ENCODE measurements around the gene HMCN2. TPM values are rescaled to one million over a fixed set of nuclear protein-coding genes. Genes with fewer than 3 reads are reported as not detected.
"Not testable (repeated sequence)": the region's sequence is repeated elsewhere in the genome, so short reads cannot be mapped to it uniquely, and the experiment has no call there.

The HMCN2 gene
- total RNA-seq, 1 donor from 2014 or later, result under 0.01 TPM

DNA sequence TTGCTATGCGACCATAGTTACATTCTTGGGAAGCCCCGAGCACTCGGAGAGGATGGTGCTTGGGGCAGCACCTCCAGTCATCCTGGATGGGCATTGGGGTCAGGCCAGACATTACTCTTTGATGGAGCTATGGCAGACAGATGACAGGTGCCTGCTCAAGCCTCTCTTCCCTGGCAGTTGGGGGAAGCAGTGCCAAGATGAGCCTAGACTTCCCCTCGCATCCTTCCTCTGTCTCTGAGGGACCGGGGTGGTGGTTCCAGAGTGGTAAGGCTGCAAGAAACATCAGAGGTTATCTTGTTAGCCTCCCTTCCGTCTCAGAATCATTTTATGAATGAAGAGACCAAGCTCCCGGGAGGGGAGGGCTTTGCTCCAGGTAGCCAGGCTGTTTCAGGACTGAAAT is 2.8 kb upstream of the HMCN2 start:
- DNase-seq (ENCODE audit: low read depth in 2 of 2), result no peak

GRCh38 chr9:130263601-130264413 is 1.8 kb upstream of the HMCN2 start:
- peak in 1 of 2 donors; percentile 35 for DNase-seq (ENCODE audit: low read depth in 2 of 2)

- no peak for DNase-seq (ENCODE audit: low read depth in 2 of 2)
Measured at GRCh38 chr9:130264414-130265350, 878 bp upstream of the HMCN2 start.

DNA sequence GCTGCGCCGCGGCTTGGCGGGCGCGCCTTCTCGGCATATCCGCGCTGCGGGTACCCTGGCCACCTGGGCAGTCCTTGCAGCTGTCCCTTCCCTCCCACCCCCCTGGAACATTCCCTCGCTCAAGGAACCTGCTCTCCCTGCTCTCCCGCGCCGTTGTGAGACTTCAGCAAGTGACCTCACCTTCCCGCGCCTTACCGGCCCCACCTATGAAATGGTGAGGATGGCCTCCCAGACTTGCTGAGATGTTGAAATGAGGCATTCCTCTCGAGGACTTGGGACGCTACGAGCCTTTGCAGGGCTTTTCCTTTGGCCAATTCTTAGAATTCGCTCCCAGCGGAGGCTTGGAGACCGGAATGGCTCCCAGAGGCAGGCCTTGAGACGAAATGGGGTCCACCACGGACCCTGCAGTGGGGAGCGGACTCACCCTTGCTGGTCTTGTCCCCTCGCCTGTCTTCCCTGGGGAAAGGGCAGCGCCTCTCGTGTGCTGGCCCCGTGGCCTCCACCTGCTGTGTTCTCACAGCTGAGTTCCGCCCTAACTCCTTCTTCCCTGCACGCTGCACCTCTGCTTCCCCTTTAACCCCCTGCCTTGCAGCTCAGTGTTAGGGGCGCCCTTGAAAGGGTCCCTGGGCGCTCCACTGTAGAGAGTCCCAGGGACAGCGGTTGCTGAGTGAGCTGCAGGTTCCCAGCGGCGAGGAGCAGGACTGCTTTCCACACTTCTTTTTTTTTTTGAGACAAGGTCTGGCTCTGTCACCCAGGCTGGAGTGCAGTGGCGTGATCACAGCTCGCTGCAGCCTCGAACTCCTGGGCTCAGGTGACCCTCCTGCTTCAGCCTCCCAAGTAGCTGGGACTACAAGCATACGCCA is 907 bp downstream of the HMCN2 start:
- no peak for DNase-seq (ENCODE audit: low read depth in 2 of 2)

GRCh38 chr9:130267930-130268329 is 2.4 kb downstream of the HMCN2 start:
- DNase-seq (ENCODE audit: low read depth in 2 of 2), result no peak

DNA sequence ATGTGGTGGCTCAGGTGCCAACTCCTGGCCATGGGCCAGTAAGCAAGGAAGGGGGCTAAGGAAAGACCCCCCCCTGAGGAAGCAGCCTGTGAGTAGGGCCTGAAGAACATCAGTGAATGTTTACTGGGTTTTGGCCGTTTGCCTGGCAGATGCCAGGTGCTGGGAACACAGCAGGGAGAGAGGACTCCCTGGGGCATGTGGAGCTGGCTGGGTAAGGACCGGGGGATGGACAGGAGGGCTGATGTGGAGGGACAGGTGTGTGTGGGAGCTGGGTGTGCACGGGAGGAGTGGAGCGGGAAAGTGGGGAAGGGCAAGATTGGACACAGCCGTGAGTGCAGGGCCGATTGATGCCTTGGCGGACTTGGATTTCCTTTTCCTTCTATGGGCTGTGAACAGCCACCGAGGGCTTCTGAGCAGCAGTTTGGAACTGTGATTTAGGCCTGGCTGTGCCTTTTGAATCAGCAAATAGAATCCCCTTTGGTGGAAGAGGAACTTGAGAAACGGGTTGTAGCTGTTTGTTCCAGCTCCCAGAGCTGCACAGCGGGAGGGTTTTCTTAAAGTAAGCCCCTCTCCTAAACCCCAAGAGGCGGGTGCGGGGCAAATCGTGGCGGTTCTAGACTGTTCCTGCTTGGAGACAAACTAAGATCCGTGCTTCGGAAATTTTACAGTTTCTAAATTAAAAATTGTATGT is 3.1 kb downstream of the HMCN2 start:
- no peak for DNase-seq (ENCODE audit: low read depth in 2 of 2)

- peak in 1 of 2 donors; percentile 60 for DNase-seq (ENCODE audit: low read depth in 2 of 2)
Measured at GRCh38 chr9:130271473-130271872, 5.9 kb downstream of the HMCN2 start.

DNA sequence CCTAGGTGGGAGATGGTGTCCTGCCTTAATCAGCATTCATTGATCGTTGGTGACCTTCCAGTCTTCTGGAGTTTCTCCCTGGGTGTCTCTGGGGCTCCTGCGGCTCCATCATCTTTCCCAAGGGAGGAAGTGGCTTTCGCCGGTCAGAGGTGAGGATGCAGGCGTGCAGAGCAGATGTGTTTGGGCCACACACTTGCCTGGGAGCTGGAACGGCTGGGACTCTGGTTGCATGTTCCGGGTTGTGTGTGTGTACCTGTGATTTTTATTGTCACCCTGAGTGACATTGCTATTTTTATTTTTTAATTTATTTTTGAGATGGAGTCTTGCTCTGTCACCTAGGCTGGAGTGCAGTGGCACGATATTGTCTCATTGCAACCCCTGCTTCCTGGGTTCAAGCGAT is 9.6 kb downstream of the HMCN2 start:
- DNase-seq (ENCODE audit: low read depth in 2 of 2), result no peak

GRCh38 chr9:130276121-130276520 is 10.6 kb downstream of the HMCN2 start:
- DNase-seq (ENCODE audit: low read depth in 2 of 2), result no peak

DNA sequence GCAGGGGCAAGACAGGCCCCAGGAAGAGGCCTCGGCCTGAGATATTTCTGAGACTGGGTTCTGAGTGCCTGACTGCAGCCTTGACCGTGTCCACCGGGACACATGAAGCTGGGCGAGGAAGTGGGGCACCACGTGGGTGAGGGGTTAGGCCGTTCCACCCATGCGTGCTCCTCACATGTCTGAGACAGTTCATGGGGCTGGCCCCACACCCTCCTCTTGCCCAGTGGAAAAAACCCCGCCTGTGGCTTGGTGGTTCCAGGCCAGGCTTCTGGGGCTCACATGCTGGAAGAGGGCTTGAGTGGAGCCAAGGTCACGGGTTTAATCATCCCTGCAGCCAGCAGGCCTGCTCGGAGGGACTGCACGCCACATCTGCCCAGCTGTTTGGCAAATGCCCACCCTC is 11.4 kb downstream of the HMCN2 start:
- no peak for DNase-seq (ENCODE audit: low read depth in 2 of 2)

DNA sequence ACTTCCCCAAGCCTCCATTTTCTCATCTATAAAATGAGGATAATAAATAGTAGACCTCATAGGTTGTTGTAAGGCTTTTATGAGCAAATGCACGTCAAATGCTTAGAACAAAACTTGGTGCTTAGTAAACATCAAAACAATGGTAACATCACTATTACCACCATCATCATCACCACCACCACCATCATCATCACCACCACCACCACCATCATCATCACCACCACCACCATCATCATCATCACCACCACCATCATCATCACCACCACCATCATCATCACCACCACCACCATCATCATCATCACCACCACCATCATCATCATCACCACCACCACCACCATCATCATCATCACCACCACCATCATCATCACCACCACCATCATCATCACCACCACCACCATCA is 12.0 kb downstream of the HMCN2 start:
- not testable (repeated sequence) for DNase-seq (ENCODE audit: low read depth in 2 of 2)

DNA sequence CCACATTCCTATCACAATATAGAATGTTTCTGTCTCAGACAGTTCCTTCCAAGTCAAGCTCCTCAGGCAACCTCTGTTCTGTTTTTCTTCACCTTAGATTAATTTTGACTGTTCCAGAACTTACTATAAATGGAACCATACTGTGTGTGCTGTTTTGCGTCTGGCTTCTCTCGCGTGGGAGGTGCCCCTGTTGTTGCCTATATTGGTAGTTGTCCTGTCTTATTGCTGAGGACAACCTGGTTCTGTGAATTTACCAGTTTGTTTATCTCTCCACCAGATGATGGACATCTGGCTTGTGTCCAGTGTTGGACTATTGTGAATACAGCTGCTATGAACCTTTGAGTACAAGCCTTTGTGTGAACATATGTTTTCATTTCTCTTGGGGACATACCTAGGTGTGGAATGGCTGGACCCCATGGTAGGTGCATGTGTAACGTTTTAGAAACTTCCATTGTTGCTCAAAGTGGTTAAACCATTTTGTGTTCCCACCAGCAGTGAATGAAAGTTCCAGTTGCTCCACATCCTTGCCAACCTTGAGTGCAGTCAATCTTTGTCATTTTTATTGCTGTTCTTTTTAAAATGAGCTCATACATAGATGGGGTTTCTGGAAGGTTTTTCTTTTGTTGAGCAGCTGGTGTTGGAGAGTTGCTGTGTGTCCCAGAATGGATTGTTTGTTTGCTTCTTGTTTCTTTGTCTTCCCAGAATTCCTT is 18.1 kb downstream of the HMCN2 start:
- DNase-seq (ENCODE audit: low read depth in 2 of 2), result peak in 1 of 2 donors; percentile 17

- no peak for DNase-seq (ENCODE audit: low read depth in 2 of 2)
Measured at GRCh38 chr9:130284249-130284625, 18.7 kb downstream of the HMCN2 start.

DNA sequence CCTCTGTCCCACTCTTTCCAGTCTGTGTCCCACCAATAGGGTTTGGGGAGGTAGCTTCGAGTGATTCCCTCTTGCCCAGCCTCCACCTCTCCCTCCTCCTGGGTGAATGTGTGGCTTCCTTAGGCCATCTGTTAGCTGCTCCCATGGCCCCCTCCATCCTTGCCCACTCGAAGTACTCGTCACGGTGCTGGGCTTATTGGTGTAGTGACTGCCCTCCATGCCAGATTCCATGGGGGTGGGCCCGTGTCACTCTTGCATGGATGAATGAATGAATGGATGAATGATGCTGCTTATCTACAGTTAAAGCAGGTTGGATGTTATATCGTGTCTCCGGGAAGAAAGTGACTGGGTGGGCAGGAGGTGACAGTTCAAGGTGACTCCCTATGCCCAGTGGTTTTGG is 19.1 kb downstream of the HMCN2 start:
- DNase-seq (ENCODE audit: low read depth in 2 of 2), result no peak

GRCh38 chr9:130285271-130285670 is 19.7 kb downstream of the HMCN2 start:
- DNase-seq (ENCODE audit: low read depth in 2 of 2), result no peak

GRCh38 chr9:130286072-130286770 is 20.7 kb downstream of the HMCN2 start:
- no peak for DNase-seq (ENCODE audit: low read depth in 2 of 2)

DNA sequence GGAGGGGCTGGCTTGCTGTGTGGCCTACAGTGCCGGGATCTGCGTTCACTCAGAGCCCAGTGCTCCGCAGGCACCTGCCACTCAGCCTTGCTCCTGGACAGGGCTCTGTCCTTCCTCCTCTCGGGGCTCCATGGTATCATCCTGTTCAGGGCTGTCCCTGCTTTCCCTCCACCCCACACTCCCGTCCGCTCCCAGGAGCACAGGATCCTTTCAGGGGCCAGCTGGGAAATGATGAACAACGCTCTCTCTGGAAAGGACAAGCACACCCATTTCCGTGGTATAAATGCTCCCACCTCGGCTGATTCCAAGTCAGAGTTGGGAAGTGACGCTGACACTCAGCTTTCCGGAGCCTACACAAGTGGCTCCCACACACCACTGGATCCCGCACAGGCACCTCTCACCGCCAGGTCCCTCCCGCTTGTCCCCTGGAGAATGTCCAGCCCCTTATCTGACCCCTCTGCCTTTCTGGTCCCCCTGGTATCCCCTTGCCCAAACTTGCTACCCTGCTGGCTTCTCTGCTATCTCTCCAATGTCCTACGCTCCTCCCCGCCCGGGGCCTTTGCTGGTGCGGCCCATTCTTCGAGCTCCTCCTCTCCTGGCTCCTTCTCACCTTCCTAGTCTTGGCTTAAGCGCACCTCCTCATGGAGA is 21.3 kb downstream of the HMCN2 start:
- no peak for DNase-seq (ENCODE audit: low read depth in 2 of 2)

- DNase-seq (ENCODE audit: low read depth in 2 of 2), result no peak
Measured at GRCh38 chr9:130287736-130288135, 22.2 kb downstream of the HMCN2 start.

GRCh38 chr9:130288393-130288792 is 22.8 kb downstream of the HMCN2 start:
- DNase-seq (ENCODE audit: low read depth in 2 of 2), result no peak
